Astrocyte (in vitro differentiated cells and primary cell): Measurements from ENCODE around the gene ATG7. TPM values are rescaled to one million over a fixed set of nuclear protein-coding genes. Genes with fewer than 3 reads are reported as not detected.

Experiments used
- DNase-seq: peaks from one replicate; pipeline ENCODE4 v3.0.0-alpha.2; 2010; ENCODE audit warnings: low read depth
- FAIRE-seq: peaks from 2 replicates; lab custom pipeline; 2011; peaks lifted over from hg19 to GRCh38; lab: Jason Lieb, UNC
- H2AFZ ChIP-seq: 2 replicates; pipeline ENCODE4 v1.6.0; 2012; ENCODE audit warnings: low read depth, low read length, inconsistent platforms
- H3K27ac ChIP-seq: 2 replicates; pipeline ENCODE4 v1.5.1; 2011; ENCODE audit warnings: low read depth, low read length, inconsistent platforms
- H3K27me3 ChIP-seq: 2 replicates; pipeline ENCODE4 v1.6.0; 2011; ENCODE audit warnings: low read length, inconsistent platforms; ENCODE audit not compliant: insufficient read depth
- H3K36me3 ChIP-seq: 2 replicates; pipeline ENCODE4 v1.5.1; 2011; ENCODE audit warnings: low read length, inconsistent platforms; ENCODE audit not compliant: insufficient read depth
- H3K4me1 ChIP-seq: 2 replicates; pipeline ENCODE4 v1.5.1; 2011; ENCODE audit warnings: low read length, inconsistent platforms; ENCODE audit not compliant: insufficient read depth
- H3K4me2 ChIP-seq: 2 replicates; pipeline ENCODE4 v1.6.0; 2012; ENCODE audit warnings: low read length, inconsistent platforms
- H3K4me3 ChIP-seq: 2 replicates; pipeline ENCODE4 v1.5.1; 2011; ENCODE audit warnings: low read depth, mild to moderate bottlenecking, low read length, inconsistent platforms; ENCODE audit not compliant: insufficient read depth
- H3K79me2 ChIP-seq: 2 replicates; pipeline ENCODE4 v1.6.0; 2012; ENCODE audit warnings: mild to moderate bottlenecking, low read length, inconsistent platforms; ENCODE audit not compliant: insufficient read depth
- H3K9ac ChIP-seq: 2 replicates; pipeline ENCODE4 v1.6.0; 2012; ENCODE audit warnings: mild to moderate bottlenecking, low read length, inconsistent platforms
- H3K9me3 ChIP-seq: 2 replicates; pipeline ENCODE4 v1.5.1; 2012; ENCODE audit warnings: low read depth, mild to moderate bottlenecking, low read length, inconsistent platforms; ENCODE audit not compliant: insufficient read depth
- H4K20me1 ChIP-seq: 2 replicates; pipeline ENCODE4 v1.6.0; 2012; ENCODE audit warnings: low read length, inconsistent platforms; ENCODE audit not compliant: insufficient read depth
- H3K27ac Mint-ChIP-seq: one replicate; pipeline ENCODE4 v1.8.0; 2021; ENCODE audit warnings: mild to moderate bottlenecking, mixed read lengths; ENCODE audit not compliant: unreplicated experiment
- H3K27me3 Mint-ChIP-seq: one replicate; pipeline ENCODE4 v1.8.0; 2021; ENCODE audit warnings: low read depth, mixed read lengths; ENCODE audit not compliant: unreplicated experiment
- H3K36me3 Mint-ChIP-seq: one replicate; pipeline ENCODE4 v1.8.0; 2021; ENCODE audit warnings: low read depth, mixed read lengths; ENCODE audit not compliant: unreplicated experiment
- H3K4me1 Mint-ChIP-seq: one replicate; pipeline ENCODE4 v1.8.0; 2021; ENCODE audit warnings: low read depth, mixed read lengths; ENCODE audit not compliant: unreplicated experiment
- H3K4me3 Mint-ChIP-seq: one replicate; pipeline ENCODE4 v1.8.0; 2021; ENCODE audit warnings: mild to moderate bottlenecking, moderate library complexity, mixed read lengths; ENCODE audit not compliant: unreplicated experiment
- H3K9me3 Mint-ChIP-seq: one replicate; pipeline ENCODE4 v1.8.0; 2021; ENCODE audit warnings: mild to moderate bottlenecking, mixed read lengths; ENCODE audit not compliant: unreplicated experiment
- EZH2 ChIP-seq: IDR thresholded peaks from 2 replicates; pipeline ENCODE4 v1.6.1; 2012; ENCODE audit warnings: mild to moderate bottlenecking, low read length, inconsistent platforms; ENCODE audit not compliant: insufficient read depth
- total RNA-seq: library from RNA; stranded (reverse); gene quantifications from 2 replicates; pipeline ENCODE4 v1.2.1, GENCODE V29; 2021
- TF ChIP-seq, protein P1 (sequence below): IDR thresholded peaks from 2 replicates; pipeline ENCODE4 v1.5.1; 2011; ENCODE audit warnings: low read depth, mild to moderate bottlenecking, inconsistent platforms, low read length, moderate library complexity; ENCODE audit not compliant: insufficient read depth

Gene ATG7
- total RNA-seq, 1 donor from 2014 or later, result 29.5 TPM

- DNase-seq (no peak), FAIRE-seq (no peak)
- Mint-ChIP-seq H3K9me3 (peaks cover 1% of the 10 kb centered on the region), H3K27ac (no peak overlapping the region), H3K36me3 (peaks cover 3% of the 10 kb centered on the region), H3K4me3 (peak overlapping the region; percentile 9), H3K27me3 (no peaks in the 10 kb centered on the region), H3K4me1 (peaks cover 1% of the 10 kb centered on the region)
- no peak overlapping the region for H3K9ac ChIP-seq
- no peaks in the 10 kb centered on the region for H3K9me3 ChIP-seq
- no peak overlapping the region for H3K27ac ChIP-seq
- H3K27me3 ChIP-seq, result no peaks in the 10 kb centered on the region
- no peak overlapping the region for H2AFZ ChIP-seq
- H3K4me3 ChIP-seq, result no peak overlapping the region
- TF ChIP-seq, protein P1, sequence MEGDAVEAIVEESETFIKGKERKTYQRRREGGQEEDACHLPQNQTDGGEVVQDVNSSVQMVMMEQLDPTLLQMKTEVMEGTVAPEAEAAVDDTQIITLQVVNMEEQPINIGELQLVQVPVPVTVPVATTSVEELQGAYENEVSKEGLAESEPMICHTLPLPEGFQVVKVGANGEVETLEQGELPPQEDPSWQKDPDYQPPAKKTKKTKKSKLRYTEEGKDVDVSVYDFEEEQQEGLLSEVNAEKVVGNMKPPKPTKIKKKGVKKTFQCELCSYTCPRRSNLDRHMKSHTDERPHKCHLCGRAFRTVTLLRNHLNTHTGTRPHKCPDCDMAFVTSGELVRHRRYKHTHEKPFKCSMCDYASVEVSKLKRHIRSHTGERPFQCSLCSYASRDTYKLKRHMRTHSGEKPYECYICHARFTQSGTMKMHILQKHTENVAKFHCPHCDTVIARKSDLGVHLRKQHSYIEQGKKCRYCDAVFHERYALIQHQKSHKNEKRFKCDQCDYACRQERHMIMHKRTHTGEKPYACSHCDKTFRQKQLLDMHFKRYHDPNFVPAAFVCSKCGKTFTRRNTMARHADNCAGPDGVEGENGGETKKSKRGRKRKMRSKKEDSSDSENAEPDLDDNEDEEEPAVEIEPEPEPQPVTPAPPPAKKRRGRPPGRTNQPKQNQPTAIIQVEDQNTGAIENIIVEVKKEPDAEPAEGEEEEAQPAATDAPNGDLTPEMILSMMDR, result no peak
- TF ChIP-seq EZH2, result no peak
- no peak overlapping the region for H3K4me2 ChIP-seq
- peaks cover 3% of the 10 kb centered on the region for H4K20me1 ChIP-seq
- H3K4me1 ChIP-seq, result no peaks in the 10 kb centered on the region
- no peaks in the 10 kb centered on the region for H3K36me3 ChIP-seq
- H3K79me2 ChIP-seq, result no peaks in the 10 kb centered on the region
Measured at GRCh38 chr3:11423868-11424267, 151.7 kb downstream of the ATG7 start.

DNA sequence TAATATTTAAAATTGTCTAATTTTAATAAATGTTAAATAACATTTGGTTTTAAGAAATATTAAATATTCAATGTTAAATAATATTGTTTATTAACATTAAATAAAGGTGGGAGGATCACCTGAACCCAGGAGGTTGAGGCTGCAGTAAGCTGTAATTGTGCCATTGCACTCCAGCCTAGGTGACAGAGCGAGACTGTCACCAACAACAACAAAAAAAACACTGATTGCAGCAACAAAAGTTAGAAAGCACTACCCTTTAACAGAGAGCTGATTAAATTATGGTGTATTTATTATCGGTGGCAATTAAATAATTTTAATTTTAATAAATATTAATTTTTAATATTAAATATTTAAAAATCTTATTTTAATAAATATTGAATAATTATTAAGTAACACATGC lies 152.1 kb downstream of the ATG7 start:
- peaks cover 1% of the 10 kb centered on the region for H3K9me3 Mint-ChIP-seq
- no peak overlapping the region for H2AFZ ChIP-seq
- DNase-seq (no peak), FAIRE-seq (no peak)
- H3K4me1 Mint-ChIP-seq, result peaks cover 1% of the 10 kb centered on the region
- peaks cover 3% of the 10 kb centered on the region for H4K20me1 ChIP-seq
- no peak overlapping the region for H3K4me2 ChIP-seq
- no peaks in the 10 kb centered on the region for H3K79me2 ChIP-seq
- no peaks in the 10 kb centered on the region for H3K9me3 ChIP-seq
- H3K4me1 ChIP-seq, result no peaks in the 10 kb centered on the region
- no peak overlapping the region for H3K4me3 ChIP-seq
- peaks cover 3% of the 10 kb centered on the region for H3K36me3 Mint-ChIP-seq
- H3K27ac Mint-ChIP-seq, result no peak overlapping the region
- H3K36me3 ChIP-seq, result no peaks in the 10 kb centered on the region
- no peaks in the 10 kb centered on the region for H3K27me3 Mint-ChIP-seq
- no peak overlapping the region for H3K4me3 Mint-ChIP-seq
- no peak overlapping the region for H3K27ac ChIP-seq
- no peak for TF ChIP-seq EZH2
- TF ChIP-seq, protein P1, result no peak
- no peaks in the 10 kb centered on the region for H3K27me3 ChIP-seq
- H3K9ac ChIP-seq, result no peak overlapping the region

DNA sequence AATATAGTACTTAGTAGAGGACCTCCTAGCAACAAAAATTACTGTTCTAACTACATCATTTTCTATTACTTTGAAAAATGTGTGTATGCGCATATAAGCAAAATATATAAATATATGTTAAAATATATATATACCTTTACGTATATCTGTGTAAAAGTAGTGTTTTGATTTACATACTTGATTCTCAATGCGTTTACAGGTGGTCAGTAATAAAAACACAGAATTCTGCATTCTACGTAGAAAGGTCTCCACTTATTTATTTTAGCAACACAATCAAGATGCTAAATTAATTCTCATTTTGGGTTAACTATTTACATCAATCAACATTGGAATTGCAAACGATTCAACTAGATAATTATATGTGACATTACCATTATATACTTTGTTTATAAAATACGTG lies 158.0 kb downstream of the ATG7 start:
- no peak overlapping the region for H3K9ac ChIP-seq
- no peak for TF ChIP-seq EZH2
- TF ChIP-seq, protein P1, result no peak
- Mint-ChIP-seq H3K4me1 (no peaks in the 10 kb centered on the region), H3K9me3 (no peaks in the 10 kb centered on the region), H3K36me3 (peaks cover 3% of the 10 kb centered on the region), H3K27ac (no peak overlapping the region), H3K4me3 (no peak overlapping the region), H3K27me3 (no peaks in the 10 kb centered on the region)
- no peak overlapping the region for H3K27ac ChIP-seq
- no peak overlapping the region for H2AFZ ChIP-seq
- no peaks in the 10 kb centered on the region for H3K27me3 ChIP-seq
- H3K9me3 ChIP-seq, result no peaks in the 10 kb centered on the region
- no peak overlapping the region for H3K4me3 ChIP-seq
- no peak for DNase-seq
- no peak for FAIRE-seq
- no peak overlapping the region for H3K4me2 ChIP-seq
- no peaks in the 10 kb centered on the region for H3K36me3 ChIP-seq
- no peaks in the 10 kb centered on the region for H3K79me2 ChIP-seq
- no peaks in the 10 kb centered on the region for H4K20me1 ChIP-seq
- no peaks in the 10 kb centered on the region for H3K4me1 ChIP-seq
